ENCODE measurements around the gene WDR45.

- TF ChIP-seq CTCF (conservative IDR thresholded peaks at IDR 0.05; ENCODE audit: low read depth in 2 of 2) (no peak), POLR2AphosphoS5 (IDR thresholded peaks at IDR 0.05; ENCODE audit: low read depth) (no peak), STAT1 (IDR thresholded peaks at IDR 0.05; ENCODE audit: unreplicated experiment) (no peak), EZH2 (IDR thresholded peaks at IDR 0.05; ENCODE audit: low read depth, unreplicated experiment) (no peak), REST (IDR thresholded peaks at IDR 0.05; ENCODE audit: unreplicated experiment) (no peak), ZNF114 (CRISPR knock-in tag; IDR thresholded peaks at IDR 0.05) (no peak), EZH2phosphoT487 (IDR thresholded peaks at IDR 0.05; ENCODE audit: unreplicated experiment) (no peak), ETS1 (IDR thresholded peaks at IDR 0.05) (no peak), CREB1 (CRISPR knock-in tag; IDR thresholded peaks at IDR 0.05; ENCODE audit: low read depth) (no peak), NANOG (IDR thresholded peaks at IDR 0.05; ENCODE audit: borderline replicate concordance) (no peak)
Observed at GRCh38 chrX:49061916-49062315, 17.8 kb downstream of the WDR45 start.
